Liver (tissue), 3 donors: Measurements from ENCODE around the gene LOX.

ENCODE experiments used
- CTCF ChIP-seq: fragments of 150-350 bp; IDR thresholded peaks from 2 replicates; pipeline ENCODE4 v1.5.1; 2017; ENCODE audit warnings: improper control_type of control experiment, low read depth, low read length; ENCODE audit not compliant: missing input control
- EGR1 ChIP-seq, 2 donors: IDR thresholded peaks; 2 replicates each; pipeline ENCODE4 v1.6.1; 2016 to 2018; ENCODE audit warnings: antibody characterized with exemption in 2 of 2, low read depth in 2 of 2
- FOXA1 ChIP-seq: IDR thresholded peaks from 2 replicates; pipeline ENCODE4 v1.6.1; 2016; ENCODE audit warnings: antibody characterized with exemption
- GABPA ChIP-seq, 2 donors: IDR thresholded peaks in 1 of 2; conservative IDR thresholded peaks in 1 of 2; 2 replicates each; pipeline ENCODE4 v1.6.1; 2016; ENCODE audit warnings: antibody characterized with exemption in 2 of 2, mild to moderate bottlenecking in 1 of 2, moderate library complexity in 1 of 2
- HNF4G ChIP-seq: IDR thresholded peaks from 2 replicates; pipeline ENCODE4 v1.6.1; 2016; ENCODE audit warnings: antibody characterized with exemption
- JUND ChIP-seq, 2 donors: IDR thresholded peaks; 2 replicates each; pipeline ENCODE4 v1.6.1; 2016; ENCODE audit warnings: antibody characterized with exemption in 2 of 2
- NR2F2 ChIP-seq: IDR thresholded peaks from 2 replicates; pipeline ENCODE4 v1.6.1; 2016; ENCODE audit warnings: antibody characterized with exemption
- RAD21 ChIP-seq, 2 donors: IDR thresholded peaks; 2 replicates each; pipeline ENCODE4 v1.6.1; 2016; ENCODE audit warnings: antibody characterized with exemption in 2 of 2, mild to moderate bottlenecking in 2 of 2
- SP1 ChIP-seq: IDR thresholded peaks from 2 replicates; pipeline ENCODE4 v1.6.1; 2018; ENCODE audit warnings: antibody characterized with exemption, mild to moderate bottlenecking
- TAF1 ChIP-seq: conservative IDR thresholded peaks from 2 replicates; pipeline ENCODE4 v1.6.1; 2016; ENCODE audit warnings: antibody characterized with exemption, mild to moderate bottlenecking
- YY1 ChIP-seq: IDR thresholded peaks from 2 replicates; pipeline ENCODE4 v1.6.1; 2016; ENCODE audit warnings: antibody characterized with exemption, mild to moderate bottlenecking
- TF ChIP-seq, protein P1 (sequence below): IDR thresholded peaks from 2 replicates; pipeline ENCODE4 v1.6.1; 2016; ENCODE audit warnings: antibody characterized with exemption
- TF ChIP-seq, protein P2 (sequence below): IDR thresholded peaks from 2 replicates; pipeline ENCODE4 v1.6.1; 2016; ENCODE audit warnings: antibody characterized with exemption
- donor health status: healthy.
- donor health status: healthy.

GRCh38 chr5:122067390-122067789, 10.7 kb downstream of the LOX start:
- no peak for TF ChIP-seq RAD21 (IDR thresholded peaks at IDR 0.05)
- TF ChIP-seq CTCF, result no peak
- no peak for TF ChIP-seq FOXA1
- no peak for TF ChIP-seq YY1
- no peak for TF ChIP-seq TAF1
- TF ChIP-seq NR2F2, result no peak
- TF ChIP-seq, protein P1, sequence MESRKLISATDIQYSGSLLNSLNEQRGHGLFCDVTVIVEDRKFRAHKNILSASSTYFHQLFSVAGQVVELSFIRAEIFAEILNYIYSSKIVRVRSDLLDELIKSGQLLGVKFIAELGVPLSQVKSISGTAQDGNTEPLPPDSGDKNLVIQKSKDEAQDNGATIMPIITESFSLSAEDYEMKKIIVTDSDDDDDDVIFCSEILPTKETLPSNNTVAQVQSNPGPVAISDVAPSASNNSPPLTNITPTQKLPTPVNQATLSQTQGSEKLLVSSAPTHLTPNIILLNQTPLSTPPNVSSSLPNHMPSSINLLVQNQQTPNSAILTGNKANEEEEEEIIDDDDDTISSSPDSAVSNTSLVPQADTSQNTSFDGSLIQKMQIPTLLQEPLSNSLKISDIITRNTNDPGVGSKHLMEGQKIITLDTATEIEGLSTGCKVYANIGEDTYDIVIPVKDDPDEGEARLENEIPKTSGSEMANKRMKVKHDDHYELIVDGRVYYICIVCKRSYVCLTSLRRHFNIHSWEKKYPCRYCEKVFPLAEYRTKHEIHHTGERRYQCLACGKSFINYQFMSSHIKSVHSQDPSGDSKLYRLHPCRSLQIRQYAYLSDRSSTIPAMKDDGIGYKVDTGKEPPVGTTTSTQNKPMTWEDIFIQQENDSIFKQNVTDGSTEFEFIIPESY, result no peak
- no peak for TF ChIP-seq SP1
- TF ChIP-seq JUND (IDR thresholded peaks at IDR 0.05), result no peak
- TF ChIP-seq GABPA (IDR thresholded peaks at IDR 0.05 in 1 of 2, conservative IDR thresholded peaks at IDR 0.05 in 1 of 2), result no peak
- TF ChIP-seq HNF4G, result no peak
- no peak for TF ChIP-seq EGR1 (IDR thresholded peaks at IDR 0.05; ENCODE audit: low read depth in 2 of 2)
- TF ChIP-seq, protein P2, sequence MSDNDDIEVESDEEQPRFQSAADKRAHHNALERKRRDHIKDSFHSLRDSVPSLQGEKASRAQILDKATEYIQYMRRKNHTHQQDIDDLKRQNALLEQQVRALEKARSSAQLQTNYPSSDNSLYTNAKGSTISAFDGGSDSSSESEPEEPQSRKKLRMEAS, result no peak
